Liver (tissue), 9 donors: ENCODE data around the gene CPO. TPM values are rescaled to one million over a fixed set of nuclear protein-coding genes. Genes with fewer than 3 reads are reported as not detected.

Experiments used
- DNase-seq: peaks from one replicate; pipeline ENCODE4 v3.0.0-alpha.2; 2017; ENCODE audit warnings: low spot score
- H3K27ac ChIP-seq, 2 donors: one replicate each; pipeline ENCODE4 v1.7.0; 2013; ENCODE audit warnings: inconsistent platforms in 2 of 2, low read length in 2 of 2, control low read depth in 1 of 2, low read depth in 1 of 2, mild to moderate bottlenecking in 1 of 2
- H3K27me3 ChIP-seq, 4 donors: one replicate each; pipeline versions ENCODE4 v1.6.1 to v1.7.0; 2013; ENCODE audit warnings: low read length in 3 of 4, inconsistent platforms in 1 of 4, mild to moderate bottlenecking in 1 of 4, moderate library complexity in 1 of 4; ENCODE audit not compliant: control insufficient read depth in 4 of 4, insufficient read depth in 4 of 4
- H3K36me3 ChIP-seq, 4 donors: one replicate each; pipeline versions ENCODE4 v1.6.1 to v1.7.0; 2013; ENCODE audit warnings: low read length in 3 of 4, mild to moderate bottlenecking in 3 of 4, low read depth in 1 of 4, moderate library complexity in 1 of 4; ENCODE audit not compliant: control insufficient read depth in 4 of 4, insufficient read depth in 3 of 4
- H3K4me1 ChIP-seq, 4 donors: one replicate each; pipeline versions ENCODE4 v1.6.1 to v1.7.0; 2013; ENCODE audit warnings: low read length in 3 of 4, mild to moderate bottlenecking in 3 of 4, moderate library complexity in 1 of 4; ENCODE audit not compliant: control insufficient read depth in 4 of 4, insufficient read depth in 4 of 4
- H3K4me3 ChIP-seq, 3 donors: one replicate each; pipeline versions ENCODE4 v1.6.1 to v1.7.0; 2013; ENCODE audit warnings: low read length in 3 of 3, control low read depth in 1 of 3, low read depth in 1 of 3, mild to moderate bottlenecking in 1 of 3
- H3K9ac ChIP-seq, 2 donors: one replicate each; pipeline ENCODE4 v1.7.0; 2013; ENCODE audit warnings: low read length in 2 of 2, mild to moderate bottlenecking in 2 of 2, moderate library complexity in 2 of 2, control low read depth in 1 of 2, low read depth in 1 of 2
- H3K9me3 ChIP-seq, 4 donors: one replicate each; pipeline versions ENCODE4 v1.6.1 to v1.7.0; 2013; ENCODE audit warnings: low read length in 3 of 4; ENCODE audit not compliant: control insufficient read depth in 4 of 4
- CTCF ChIP-seq: fragments of 150-350 bp; IDR thresholded peaks from 2 replicates; pipeline ENCODE4 v1.5.1; 2017; ENCODE audit warnings: improper control_type of control experiment, low read depth, low read length; ENCODE audit not compliant: missing input control
- EGR1 ChIP-seq, 2 donors: IDR thresholded peaks; 2 replicates each; pipeline ENCODE4 v1.6.1; 2016 to 2018; ENCODE audit warnings: antibody characterized with exemption in 2 of 2, low read depth in 2 of 2
- FOXA1 ChIP-seq: IDR thresholded peaks from 2 replicates; pipeline ENCODE4 v1.6.1; 2016; ENCODE audit warnings: antibody characterized with exemption
- FOXA2 ChIP-seq: IDR thresholded peaks from 2 replicates; pipeline ENCODE4 v1.6.1; 2016; ENCODE audit warnings: antibody characterized with exemption
- GABPA ChIP-seq, 2 donors: IDR thresholded peaks in 1 of 2; conservative IDR thresholded peaks in 1 of 2; 2 replicates each; pipeline ENCODE4 v1.6.1; 2016; ENCODE audit warnings: antibody characterized with exemption in 2 of 2, mild to moderate bottlenecking in 1 of 2, moderate library complexity in 1 of 2
- HNF4A ChIP-seq, 2 donors: conservative IDR thresholded peaks; 2 replicates each; pipeline ENCODE4 v1.6.1; 2016; ENCODE audit warnings: antibody characterized with exemption in 2 of 2, mild to moderate bottlenecking in 2 of 2
- HNF4G ChIP-seq: IDR thresholded peaks from 2 replicates; pipeline ENCODE4 v1.6.1; 2016; ENCODE audit warnings: antibody characterized with exemption
- JUND ChIP-seq, 2 donors: IDR thresholded peaks; 2 replicates each; pipeline ENCODE4 v1.6.1; 2016; ENCODE audit warnings: antibody characterized with exemption in 2 of 2
- NR2F2 ChIP-seq: IDR thresholded peaks from 2 replicates; pipeline ENCODE4 v1.6.1; 2016; ENCODE audit warnings: antibody characterized with exemption
- RAD21 ChIP-seq, 2 donors: IDR thresholded peaks; 2 replicates each; pipeline ENCODE4 v1.6.1; 2016; ENCODE audit warnings: antibody characterized with exemption in 2 of 2, mild to moderate bottlenecking in 2 of 2
- REST ChIP-seq: IDR thresholded peaks from 2 replicates; pipeline ENCODE4 v1.6.1; 2016; ENCODE audit warnings: antibody characterized with exemption, mild to moderate bottlenecking
- RXRA ChIP-seq, 2 donors: IDR thresholded peaks; 2 replicates each; pipeline ENCODE4 v1.6.1; 2017 to 2018; ENCODE audit warnings: antibody characterized with exemption in 2 of 2, mild to moderate bottlenecking in 1 of 2
- SP1 ChIP-seq: IDR thresholded peaks from 2 replicates; pipeline ENCODE4 v1.6.1; 2018; ENCODE audit warnings: antibody characterized with exemption, mild to moderate bottlenecking
- TAF1 ChIP-seq: conservative IDR thresholded peaks from 2 replicates; pipeline ENCODE4 v1.6.1; 2016; ENCODE audit warnings: antibody characterized with exemption, mild to moderate bottlenecking
- YY1 ChIP-seq: IDR thresholded peaks from 2 replicates; pipeline ENCODE4 v1.6.1; 2016; ENCODE audit warnings: antibody characterized with exemption, mild to moderate bottlenecking
- ZBTB33 ChIP-seq: IDR thresholded peaks from 2 replicates; pipeline ENCODE4 v1.6.1; 2016; ENCODE audit warnings: antibody characterized with exemption
- WGBS: extraction: QIAGEN DNeasy Blood & Tissue Kit; methylation state at CpG from one replicate; pipeline ENCODE4 v1.1.7; 2013; 5-methylcytosine and 5-hydroxymethylcytosine counted together
- polyA plus RNA-seq, 2 donors: library from polyadenylated mRNA; stranded (reverse) in 1 of 2; unstranded in 1 of 2; fragments of 200-250 nt in 1 of 2; fragments of >200 nt in 1 of 2; fragmentation: Nextera tagmentation in 1 of 2; extraction: Ambion mirVana in 1 of 2; gene quantifications; one replicate each; pipeline versions ENCODE4 v1.2.1 to v1.2.3, GENCODE V29; 2013 to 2015
- total RNA-seq, 2 donors: library from RNA; depleted of rRNA; stranded (reverse); fragments of >200 nt; gene quantifications; one replicate each; pipeline ENCODE4 v1.2.3, GENCODE V29; 2014
- TF ChIP-seq, protein P1 (sequence below): IDR thresholded peaks from 2 replicates; pipeline ENCODE4 v1.6.1; 2016; ENCODE audit warnings: antibody characterized with exemption
- TF ChIP-seq, protein P2 (sequence below): IDR thresholded peaks from 2 replicates; pipeline ENCODE4 v1.6.1; 2016; ENCODE audit warnings: antibody characterized with exemption
- donor health status: healthy.
- donor health status: healthy.
- donor health status: healthy.
- donor health status: healthy.
- donor health status: healthy.

Gene CPO
- total and polyA plus RNA-seq, 4 donors = 0.07 to 0.31 (median 0.25) TPM; not detected in 1

- Histone ChIP-seq H3K4me3 (no peak overlapping the region), H3K9me3 (no peaks in the 10 kb centered on the region), H3K9ac (no peak overlapping the region), H3K4me1 (no peaks in the 10 kb centered on the region), H3K36me3 (no peaks in the 10 kb centered on the region), H3K27ac (no peak overlapping the region), H3K27me3 (peaks cover 0 to 3% (median 0%) of the 10 kb centered on the region in 4 donors)
- 70% methylated on average over 3 of the region's 3 CpGs for WGBS
- no peak for TF ChIP-seq HNF4G
- TF ChIP-seq, protein P1, sequence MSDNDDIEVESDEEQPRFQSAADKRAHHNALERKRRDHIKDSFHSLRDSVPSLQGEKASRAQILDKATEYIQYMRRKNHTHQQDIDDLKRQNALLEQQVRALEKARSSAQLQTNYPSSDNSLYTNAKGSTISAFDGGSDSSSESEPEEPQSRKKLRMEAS = no peak
- no peak for TF ChIP-seq EGR1 (IDR thresholded peaks at IDR 0.05; ENCODE audit: low read depth in 2 of 2)
- TF ChIP-seq ZBTB33 = no peak
- no peak for TF ChIP-seq TAF1
- no peak for TF ChIP-seq FOXA2
- TF ChIP-seq, protein P2, sequence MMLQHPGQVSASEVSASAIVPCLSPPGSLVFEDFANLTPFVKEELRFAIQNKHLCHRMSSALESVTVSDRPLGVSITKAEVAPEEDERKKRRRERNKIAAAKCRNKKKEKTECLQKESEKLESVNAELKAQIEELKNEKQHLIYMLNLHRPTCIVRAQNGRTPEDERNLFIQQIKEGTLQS = no peak
- TF ChIP-seq FOXA1 = no peak
- no peak for TF ChIP-seq YY1
- no peak for TF ChIP-seq REST
- no peak for TF ChIP-seq HNF4A (conservative IDR thresholded peaks at IDR 0.05)
- TF ChIP-seq RAD21 (IDR thresholded peaks at IDR 0.05) = no peak
- TF ChIP-seq NR2F2 = no peak
- TF ChIP-seq GABPA (IDR thresholded peaks at IDR 0.05 in 1 of 2, conservative IDR thresholded peaks at IDR 0.05 in 1 of 2) = no peak
- TF ChIP-seq SP1 = no peak
- TF ChIP-seq RXRA (IDR thresholded peaks at IDR 0.05) = no peak
- no peak for TF ChIP-seq JUND (IDR thresholded peaks at IDR 0.05)
- no peak for TF ChIP-seq CTCF
- DNase-seq = no peak
Measured at GRCh38 chr2:207015901-207016300, 76.6 kb downstream of the CPO start.

Other genes starting within 250 kb of the CPO start
- gene DYTN, start 221.1 kb upstream of the CPO start, total RNA-seq = not detected
- gene DYTN, start 221.1 kb upstream of the CPO start, polyA plus RNA-seq = not detected
- gene MDH1B, start 174.2 kb upstream of the CPO start, total RNA-seq = under 1 TPM; 0.09 to 0.33 TPM
- gene MDH1B, start 174.2 kb upstream of the CPO start, polyA plus RNA-seq = under 1 TPM in 1 of 2 donors, not detected in 1; 0.18 TPM
- 10 to 100 TPM; 16.0 to 36.3 TPM for gene FASTKD2, start 173.9 kb upstream of the CPO start, total RNA-seq
- gene FASTKD2, start 173.9 kb upstream of the CPO start, polyA plus RNA-seq = 10 to 100 TPM; 12.5 to 14.1 TPM
- 10 to 100 TPM in 1 of 2 donors, 1 to 10 TPM in 1; 5.1 to 11.5 TPM for gene KLF7, start 226.4 kb downstream of the CPO start, total RNA-seq
- 1 to 10 TPM; 1.9 to 3.8 TPM for gene KLF7, start 226.4 kb downstream of the CPO start, polyA plus RNA-seq